ENCODE measurements around the gene SSBP4.
A peak's percentile ranks its signal among the peaks of the same experiment; 100 is the strongest.

The SSBP4 gene

DNA sequence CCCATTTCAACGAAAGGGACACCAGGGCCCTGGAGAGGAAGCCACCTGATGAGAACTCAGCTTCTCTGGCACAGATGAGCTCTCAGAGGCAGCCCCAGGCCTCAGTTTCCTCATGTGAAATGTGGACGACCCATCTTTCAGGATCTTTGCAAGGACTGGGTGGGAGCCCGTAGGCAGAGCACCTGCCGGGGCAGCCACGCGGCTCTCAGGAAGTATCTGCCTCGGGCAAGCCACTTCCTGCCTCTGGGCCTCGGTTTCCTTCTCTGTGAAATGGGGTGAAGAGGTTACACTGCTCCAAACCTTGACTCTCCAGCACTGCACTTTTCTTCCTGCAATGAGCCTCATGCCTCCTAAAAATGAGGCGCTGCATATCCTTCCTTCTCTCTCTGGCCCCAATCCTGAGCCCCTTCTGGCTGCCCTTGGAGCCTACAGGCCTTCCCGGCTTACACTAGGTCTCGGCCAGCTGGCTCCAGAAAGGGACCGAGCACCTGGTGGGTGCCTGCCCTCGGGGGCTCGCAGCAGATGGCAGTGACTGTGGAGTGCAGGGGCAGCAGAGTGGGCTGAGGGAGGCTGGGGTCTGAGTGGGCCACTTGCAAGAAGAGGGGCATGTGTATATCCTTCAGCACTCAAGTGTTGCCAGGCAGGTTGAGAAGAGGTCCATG is 3.5 kb downstream of the SSBP4 start:
- DNase-seq, result no peak

- DNase-seq, result no peak
Observed at GRCh38 chr19:18423258-18424020, 4.2 kb downstream of the SSBP4 start.

DNA sequence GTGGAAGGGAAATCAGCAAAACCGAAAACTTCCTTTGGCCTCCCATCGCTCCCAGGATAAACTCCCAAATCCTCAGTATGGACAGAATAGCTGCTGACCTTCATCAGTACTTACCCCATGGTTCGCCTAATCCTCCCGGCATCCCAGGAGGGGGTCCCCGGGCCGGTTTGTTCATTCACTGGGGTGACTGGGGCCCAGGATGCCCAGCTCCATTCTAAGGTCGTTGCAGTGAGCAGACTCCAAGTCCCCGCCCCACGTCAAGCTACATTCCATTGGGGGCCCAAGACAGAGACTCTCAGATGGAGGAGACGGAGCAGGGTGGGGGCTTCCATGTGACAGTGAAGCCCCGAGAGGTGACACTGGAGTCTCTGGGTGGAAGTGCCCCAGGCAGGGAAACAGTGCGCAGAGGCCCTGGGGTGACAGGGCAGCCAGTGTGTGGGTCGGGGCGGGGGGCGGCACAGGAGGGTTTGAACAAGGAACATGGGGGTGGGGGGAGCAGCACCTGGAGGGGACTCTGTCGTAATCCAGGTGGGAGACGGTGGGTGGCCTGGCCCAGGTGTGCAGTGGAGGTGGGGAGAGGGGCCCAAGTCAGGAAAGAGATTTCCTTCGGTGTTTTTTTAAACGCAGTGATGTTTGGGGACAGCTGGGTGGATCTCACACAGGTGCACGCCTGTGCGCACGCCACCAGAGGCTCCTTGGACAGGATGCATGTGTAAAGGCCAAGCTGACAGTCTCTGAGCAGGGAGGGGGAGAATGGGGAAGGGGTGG is 5.1 kb downstream of the SSBP4 start:
- DNase-seq, result no peak

GRCh38 chr19:18424890-18425514 is 5.8 kb downstream of the SSBP4 start:
- no peak for DNase-seq

GRCh38 chr19:18425515-18426415 is 6.6 kb downstream of the SSBP4 start:
- DNase-seq, result no peak

DNA sequence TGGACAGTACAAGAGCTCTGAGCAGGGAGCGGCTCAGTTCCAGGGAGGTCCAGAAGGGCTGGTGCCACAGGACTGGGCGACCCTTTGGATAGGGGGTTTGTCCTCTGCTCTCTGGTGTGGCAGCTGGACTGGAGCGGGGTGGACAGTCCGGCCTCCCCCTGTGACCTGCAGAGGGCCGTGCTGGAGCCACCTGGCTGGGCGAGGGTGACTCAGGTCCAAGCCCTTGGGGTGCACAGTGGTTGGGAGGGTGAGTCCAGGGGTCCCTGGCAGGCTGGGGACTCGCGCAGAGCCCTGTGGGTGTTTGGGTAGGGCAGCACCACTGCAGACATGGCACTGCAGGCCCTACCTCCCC is 7.2 kb downstream of the SSBP4 start:
- no peak for DNase-seq

GRCh38 chr19:18427080-18427742 is 8.0 kb downstream of the SSBP4 start:
- no peak for DNase-seq

GRCh38 chr19:18427743-18428113 is 8.5 kb downstream of the SSBP4 start:
- DNase-seq, result no peak

GRCh38 chr19:18428173-18428786 is 9.1 kb downstream of the SSBP4 start:
- no peak for DNase-seq

- peak; percentile 43 for DNase-seq
Observed at GRCh38 chr19:18428787-18429674, 9.8 kb downstream of the SSBP4 start.

DNA sequence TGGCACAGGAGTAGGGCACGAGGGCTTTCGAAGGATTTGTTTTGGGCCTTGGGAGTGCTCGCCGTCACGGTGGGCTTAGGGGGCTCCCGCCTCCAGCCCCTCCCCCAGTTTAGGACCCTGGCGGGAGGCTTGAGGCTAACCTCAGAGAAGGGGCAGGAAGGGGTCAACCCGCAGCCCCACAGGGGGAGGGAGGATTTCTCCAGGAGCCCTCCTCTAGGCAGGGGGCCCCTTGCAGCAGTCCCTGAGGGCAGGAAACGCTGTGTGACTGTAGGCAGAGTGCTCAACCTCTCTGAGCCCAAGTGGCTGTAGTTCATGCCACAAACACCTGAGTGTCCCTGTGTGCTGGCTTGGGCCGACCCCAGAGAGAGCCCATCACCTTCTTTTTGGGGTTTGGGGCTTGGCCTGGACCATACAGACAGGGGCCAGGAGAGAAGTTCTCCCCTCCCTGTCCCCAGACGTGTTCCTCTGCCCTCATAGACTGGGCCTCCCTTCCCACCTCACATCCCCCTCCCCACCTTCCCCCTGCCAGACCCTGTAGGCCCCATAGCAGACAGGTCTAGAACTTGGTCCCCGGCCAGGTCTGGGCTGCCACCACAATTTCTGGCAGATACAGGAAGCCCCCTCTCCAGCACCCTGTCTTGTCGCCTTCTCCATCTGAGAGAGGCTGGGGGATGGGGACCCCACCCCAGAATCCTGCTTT is 10.7 kb downstream of the SSBP4 start:
- DNase-seq, result no peak

DNA sequence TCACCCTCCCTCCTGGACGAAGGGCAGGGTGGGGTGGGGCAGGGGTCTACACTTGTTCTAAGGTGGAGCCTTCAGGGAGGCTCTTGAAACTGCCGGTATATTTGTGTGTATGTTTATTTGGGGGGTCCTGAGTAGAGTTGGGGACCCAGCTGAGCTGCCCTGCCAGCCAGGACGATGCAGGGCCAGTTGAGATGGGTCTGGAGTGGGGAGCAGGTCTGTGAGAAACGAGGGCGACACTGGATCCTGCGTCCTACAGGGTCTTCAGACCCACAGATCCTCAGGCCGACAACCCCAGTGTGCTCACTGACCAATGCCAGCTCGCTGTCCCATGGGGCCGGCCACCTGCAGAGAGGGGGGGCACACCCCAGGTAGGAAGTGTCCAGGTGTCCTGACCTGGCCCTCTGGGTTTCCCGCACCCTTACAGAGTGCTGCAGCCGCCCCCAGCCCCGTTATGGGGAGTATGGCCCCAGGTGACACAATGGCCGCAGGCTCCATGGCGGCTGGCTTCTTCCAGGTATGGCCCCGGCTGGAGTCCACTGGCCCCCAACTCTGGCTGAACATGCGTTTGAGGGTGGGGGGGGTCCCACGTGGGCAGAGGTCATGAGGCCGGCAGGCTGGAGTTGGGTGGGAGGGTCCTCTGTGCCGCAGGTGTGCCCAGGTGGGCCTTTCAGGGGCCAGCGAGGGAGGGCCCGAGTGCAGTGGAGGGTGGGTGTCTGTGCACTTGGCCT is 11.4 kb downstream of the SSBP4 start:
- DNase-seq, result no peak

DNA sequence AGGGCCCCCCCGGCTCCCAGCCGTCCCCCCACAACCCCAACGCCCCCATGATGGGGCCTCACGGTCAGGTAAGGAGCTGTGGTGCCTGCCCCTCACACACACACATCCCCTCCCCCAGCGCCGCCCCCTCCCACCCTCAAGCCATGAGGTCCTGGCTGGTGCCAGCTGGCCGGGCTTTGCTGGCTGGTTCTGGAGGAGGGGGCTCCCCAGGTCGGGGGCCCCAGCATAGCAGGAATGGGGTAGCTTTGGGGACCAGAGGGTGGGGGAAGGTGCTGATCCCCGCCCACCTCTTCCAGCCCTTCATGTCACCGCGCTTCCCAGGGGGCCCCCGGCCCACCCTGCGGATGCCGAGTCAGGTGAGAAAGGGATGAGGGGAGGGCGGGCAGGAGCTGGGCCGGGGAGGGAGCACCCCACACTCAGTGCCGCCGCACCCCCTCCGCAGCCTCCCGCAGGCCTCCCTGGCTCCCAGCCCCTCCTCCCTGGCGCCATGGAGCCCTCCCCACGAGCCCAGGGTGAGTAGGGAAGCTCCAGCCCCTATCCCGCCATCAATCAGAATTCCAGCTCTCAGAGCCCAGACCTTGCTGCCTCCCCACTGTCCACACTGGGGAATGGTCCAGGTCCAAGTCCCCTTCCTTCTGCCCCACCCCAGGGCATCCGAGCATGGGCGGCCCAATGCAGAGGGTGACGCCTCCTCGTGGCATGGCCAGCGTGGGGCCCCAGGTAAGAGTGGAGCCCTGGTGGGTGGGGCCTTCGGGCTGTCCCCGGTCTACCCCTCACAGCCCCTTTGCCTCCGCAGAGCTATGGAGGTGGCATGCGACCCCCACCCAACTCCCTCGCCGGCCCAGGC is 12.4 kb downstream of the SSBP4 start:
- no peak for DNase-seq

- no peak for DNase-seq
Observed at GRCh38 chr19:18432275-18433014, 13.2 kb downstream of the SSBP4 start.

- DNase-seq, result no peak
Observed at GRCh38 chr19:18433015-18433691, 14.0 kb downstream of the SSBP4 start.

DNA sequence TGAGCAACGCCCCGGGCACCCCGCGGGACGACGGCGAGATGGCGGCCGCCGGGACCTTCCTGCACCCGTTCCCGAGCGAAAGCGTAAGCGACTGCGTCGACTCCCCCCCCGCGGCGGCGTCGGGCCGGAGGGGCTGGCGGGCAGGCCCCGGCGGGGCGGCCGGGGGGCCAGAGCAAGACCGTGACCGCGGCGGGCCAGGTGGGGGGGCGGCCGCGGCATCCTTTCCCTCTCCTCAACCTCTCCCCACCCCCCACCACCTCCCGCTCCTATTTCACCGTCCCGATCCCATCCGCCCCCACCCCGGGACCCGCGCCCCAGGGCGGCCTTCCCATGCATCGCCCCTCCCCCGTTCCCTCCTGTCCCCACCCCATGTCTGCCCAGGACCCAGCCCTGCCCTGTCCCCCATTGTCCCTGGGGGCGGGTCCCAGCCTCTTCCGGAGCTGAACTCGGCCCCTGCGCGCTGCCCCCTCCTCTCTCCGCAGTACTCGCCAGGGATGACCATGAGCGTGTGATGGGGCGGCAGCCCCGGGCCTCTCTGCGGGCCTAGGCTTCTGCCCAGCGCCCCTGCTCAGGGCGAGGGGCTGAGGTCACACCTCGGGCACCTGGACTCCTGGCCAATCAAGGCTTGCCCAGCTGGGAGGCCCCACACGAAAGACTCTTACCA is 14.7 kb downstream of the SSBP4 start:
- no peak for DNase-seq
